Psoas muscle (tissue), 8 donors: ENCODE measurements around the gene LHPP. TPM values are rescaled to one million over a fixed set of nuclear protein-coding genes. Genes with fewer than 3 reads are reported as not detected.
A peak's percentile ranks its signal among the peaks of the same experiment; 100 is the strongest.

Experiments
- ATAC-seq, 4 donors: fragments of 200-7000 bp; cut with Tn5 transposase; one replicate each; pipeline ENCODE4 v1.9.1; 2020; ENCODE audit warnings: moderate library complexity in 3 of 4, mild to moderate bottlenecking in 2 of 4
- DNase-seq, 2 donors: peaks; one replicate each; pipeline ENCODE4 v3.0.0-alpha.2; 2020
- H3K27ac ChIP-seq: fragments of 200-600 bp; one replicate; pipeline ENCODE4 v1.8.0; 2022
- H3K27me3 ChIP-seq, 3 donors: fragments of 200-600 bp in 1 of 3; one replicate each; pipeline versions ENCODE4 v1.6.1 to v1.8.0; 2013 to 2022; ENCODE audit warnings: low read length in 2 of 3, mild to moderate bottlenecking in 2 of 3, moderate library complexity in 1 of 3; ENCODE audit not compliant: insufficient read depth in 3 of 3
- H3K36me3 ChIP-seq, 2 donors: fragments of 200-600 bp in 1 of 2; one replicate each; pipeline versions ENCODE4 v1.6.1 to v1.8.0; 2013 to 2022; ENCODE audit warnings: low read depth in 1 of 2, mild to moderate bottlenecking in 1 of 2, moderate library complexity in 1 of 2; ENCODE audit not compliant: insufficient read depth in 1 of 2
- H3K4me1 ChIP-seq: fragments of 200-600 bp; one replicate; pipeline ENCODE4 v1.8.0; 2022
- H3K4me3 ChIP-seq: fragments of 200-600 bp; one replicate; pipeline ENCODE4 v1.8.0; 2022; ENCODE audit warnings: mild to moderate bottlenecking
- H3K9me3 ChIP-seq: fragments of 200-600 bp; one replicate; pipeline ENCODE4 v1.8.0; 2022
- WGBS, 3 donors: extraction: QIAGEN DNeasy Blood & Tissue Kit; methylation state at CpG; one replicate each; pipeline versions ENCODE4 v1.1.6 to v1.1.7; 2013; 5-methylcytosine and 5-hydroxymethylcytosine counted together
- intact Hi-C, 2 donors: fragments of 100-400 bp; cut with DNase I; formaldehyde crosslinking; loops; one replicate each; pipeline versions ENCODE4 v1.11.0 to v1.14.2; 2022
- polyA plus RNA-seq, 3 donors: library from polyadenylated mRNA; stranded (reverse); fragments of 200-250 nt; gene quantifications; one replicate each; pipeline ENCODE4 v1.2.3, GENCODE V29; 2013
- total RNA-seq, 4 donors: library from RNA; stranded (reverse); fragmentation: NEBNext Ultra II Directional in 2 of 4; extraction: Animal tissue kit (Norgen Biotek cat#: 25700) in 2 of 4; gene quantifications; one replicate each; pipeline versions ENCODE4 v1.2.1 to v1.2.4, GENCODE V29; 2021 to 2023
- TF ChIP-seq, protein P1 (sequence below): fragments of 200-600 bp; IDR thresholded peaks from one replicate; pipeline ENCODE4 v1.8.0; 2022; ENCODE audit warnings: antibody characterized with exemption
- donor health status: healthy with polysubstance abuse.
- donor health status: DM: no; HTN: no; CAD: no; lungs with moderate emphysema.
- donor health status: Bipolar disorder and iron deficiency.
- donor health status: healthy.
- donor health status: DM: yes; HTN: yes; CAD: no.
- donor health status: DM: no; HTN: no; CAD: no.
- donor health status: DM: no; HTN: no; CAD: no.
- donor health status: DM: yes; HTN: yes; CAD: no.

Gene LHPP
- total and polyA plus RNA-seq, 7 donors = 4.7 to 12.8 (median 6.1) TPM

DNA sequence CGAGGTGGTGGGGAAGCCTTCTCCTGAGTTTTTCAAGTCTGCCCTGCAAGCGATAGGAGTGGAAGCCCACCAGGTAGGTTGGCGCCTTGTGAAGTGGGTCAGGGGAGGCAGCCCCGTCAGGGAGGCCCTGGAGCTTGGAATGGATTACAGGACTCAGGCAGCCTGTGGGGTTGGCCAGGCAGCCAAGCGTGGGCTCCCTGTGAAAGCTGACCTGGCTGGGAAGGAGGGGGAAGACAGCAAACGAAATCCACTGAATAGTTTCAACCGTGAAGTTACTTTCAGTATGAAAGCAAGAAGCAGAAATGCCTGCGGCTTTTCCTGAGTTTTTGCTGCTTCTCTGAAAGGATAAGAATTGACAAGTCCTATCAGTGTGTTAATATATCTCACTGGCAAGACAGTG is 36.4 kb downstream of the LHPP start:
- H3K27ac ChIP-seq = no peak overlapping the region
- H3K9me3 ChIP-seq = no peaks in the 10 kb centered on the region
- ATAC-seq (no peak), DNase-seq (peak in 1 of 2 donors; percentile 11)
- H3K27me3 ChIP-seq = no peaks in the 10 kb centered on the region
- no peaks in the 10 kb centered on the region for H3K36me3 ChIP-seq
- no peak overlapping the region for H3K4me3 ChIP-seq
- H3K4me1 ChIP-seq = no peaks in the 10 kb centered on the region
- TF ChIP-seq, protein P1, sequence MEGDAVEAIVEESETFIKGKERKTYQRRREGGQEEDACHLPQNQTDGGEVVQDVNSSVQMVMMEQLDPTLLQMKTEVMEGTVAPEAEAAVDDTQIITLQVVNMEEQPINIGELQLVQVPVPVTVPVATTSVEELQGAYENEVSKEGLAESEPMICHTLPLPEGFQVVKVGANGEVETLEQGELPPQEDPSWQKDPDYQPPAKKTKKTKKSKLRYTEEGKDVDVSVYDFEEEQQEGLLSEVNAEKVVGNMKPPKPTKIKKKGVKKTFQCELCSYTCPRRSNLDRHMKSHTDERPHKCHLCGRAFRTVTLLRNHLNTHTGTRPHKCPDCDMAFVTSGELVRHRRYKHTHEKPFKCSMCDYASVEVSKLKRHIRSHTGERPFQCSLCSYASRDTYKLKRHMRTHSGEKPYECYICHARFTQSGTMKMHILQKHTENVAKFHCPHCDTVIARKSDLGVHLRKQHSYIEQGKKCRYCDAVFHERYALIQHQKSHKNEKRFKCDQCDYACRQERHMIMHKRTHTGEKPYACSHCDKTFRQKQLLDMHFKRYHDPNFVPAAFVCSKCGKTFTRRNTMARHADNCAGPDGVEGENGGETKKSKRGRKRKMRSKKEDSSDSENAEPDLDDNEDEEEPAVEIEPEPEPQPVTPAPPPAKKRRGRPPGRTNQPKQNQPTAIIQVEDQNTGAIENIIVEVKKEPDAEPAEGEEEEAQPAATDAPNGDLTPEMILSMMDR = no peak
- intact Hi-C loops = no loop called here
- 92% methylated on average over 8 of the region's 8 CpGs for WGBS, 3 donors

- DNase-seq (no peak), ATAC-seq (no peak)
- Histone ChIP-seq H3K27ac (no peak overlapping the region), H3K4me1 (no peaks in the 10 kb centered on the region), H3K36me3 (no peaks in the 10 kb centered on the region), H3K4me3 (no peak overlapping the region), H3K27me3 (no peaks in the 10 kb centered on the region), H3K9me3 (no peaks in the 10 kb centered on the region)
- TF ChIP-seq, protein P1 = no peak
- intact Hi-C loops = no loop called here
- 94 to 99% (median 94%) methylated on average over 3 of the region's 3 CpGs for WGBS, 3 donors
These were observed 39.1 kb downstream of the LHPP start for GRCh38 chr10:124500757-124501156.

DNA sequence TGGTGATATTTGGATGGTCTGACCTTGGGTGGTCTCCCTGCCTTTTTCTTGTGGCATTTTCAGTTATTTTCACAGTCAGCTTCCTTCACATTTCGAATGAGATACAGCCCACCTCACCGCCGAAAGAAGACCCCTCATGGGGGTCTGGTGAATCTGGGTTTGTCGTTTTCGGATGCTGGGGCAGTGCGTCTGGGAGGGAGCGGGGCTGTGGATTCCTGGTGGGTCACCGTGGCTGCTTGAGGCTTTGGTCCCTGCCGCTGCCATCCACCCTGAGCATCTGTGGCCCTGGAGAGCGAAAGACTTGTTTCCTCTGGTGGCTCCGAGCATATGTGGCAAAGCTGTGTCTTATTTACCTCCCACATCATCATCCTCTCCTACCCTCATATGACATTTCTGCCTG is 43.1 kb downstream of the LHPP start:
- intact Hi-C loops = no loop called here
- H3K36me3 ChIP-seq = no peaks in the 10 kb centered on the region
- H3K9me3 ChIP-seq = no peaks in the 10 kb centered on the region
- H3K27me3 ChIP-seq = no peaks in the 10 kb centered on the region
- 85 to 88% (median 87%) methylated on average over 11 of the region's 11 CpGs for WGBS, 3 donors
- DNase-seq (peak in 1 of 2 donors; percentile 22), ATAC-seq (no peak)
- H3K4me3 ChIP-seq = no peak overlapping the region
- TF ChIP-seq, protein P1 = no peak
- H3K27ac ChIP-seq = no peak overlapping the region
- no peaks in the 10 kb centered on the region for H3K4me1 ChIP-seq

GRCh38 chr10:124505279-124505678 is 43.7 kb downstream of the LHPP start:
- no peaks in the 10 kb centered on the region for H3K4me1 ChIP-seq
- no peak for DNase-seq
- TF ChIP-seq, protein P1 = no peak
- WGBS, 3 donors = 73 to 79% (median 76%) methylated on average over 2 of the region's 2 CpGs
- intact Hi-C loops = no loop called here
- H3K4me3 ChIP-seq = no peak overlapping the region
- no peak for ATAC-seq
- H3K36me3 ChIP-seq = no peaks in the 10 kb centered on the region
- no peak overlapping the region for H3K27ac ChIP-seq
- H3K9me3 ChIP-seq = no peaks in the 10 kb centered on the region
- H3K27me3 ChIP-seq = no peaks in the 10 kb centered on the region

GRCh38 chr10:124508070-124508667 is 46.5 kb downstream of the LHPP start:
- no peak for ATAC-seq
- DNase-seq = peak in 1 of 2 donors; percentile 34
- H3K4me3 ChIP-seq = no peak overlapping the region
- H3K9me3 ChIP-seq = no peaks in the 10 kb centered on the region
- TF ChIP-seq, protein P1 = no peak
- no peaks in the 10 kb centered on the region for H3K36me3 ChIP-seq
- no peaks in the 10 kb centered on the region for H3K4me1 ChIP-seq
- H3K27ac ChIP-seq = no peak overlapping the region
- H3K27me3 ChIP-seq = no peaks in the 10 kb centered on the region
- intact Hi-C loops = no loop called here
- whole genome bisulfite sequencing, 3 donors = 62 to 77% (median 69%) methylated on average over 8 of the region's 8 CpGs
